ENCODE data around the gene LSM12.

Gene LSM12

GRCh38 chr17:44095647-44096496, 29.4 kb upstream of the LSM12 start:
- FAIRE-seq = peak; percentile 95
- peak; percentile 83 for DNase-seq (ENCODE audit: low spot score)

GRCh38 chr17:44095388-44095646, 28.8 kb upstream of the LSM12 start:
- DNase-seq (ENCODE audit: low spot score) = no peak
- no peak for FAIRE-seq

- FAIRE-seq (peak; percentile 20), DNase-seq (ENCODE audit: low spot score) (no peak)
Observed at GRCh38 chr17:44094701-44095387, 28.4 kb upstream of the LSM12 start.

GRCh38 chr17:44093231-44093900, 26.9 kb upstream of the LSM12 start:
- FAIRE-seq = no peak
- DNase-seq (ENCODE audit: low spot score) = no peak

GRCh38 chr17:44092051-44092450, 25.6 kb upstream of the LSM12 start:
- DNase-seq (ENCODE audit: low spot score) (no peak), FAIRE-seq (no peak)

GRCh38 chr17:44091200-44091997, 24.9 kb upstream of the LSM12 start:
- FAIRE-seq (no peak), DNase-seq (ENCODE audit: low spot score) (no peak)

GRCh38 chr17:44088254-44088653, 21.8 kb upstream of the LSM12 start:
- DNase-seq (ENCODE audit: low spot score) (no peak), FAIRE-seq (no peak)

- DNase-seq (ENCODE audit: low spot score) = no peak
- no peak for FAIRE-seq
Observed at GRCh38 chr17:44087319-44087718, 20.8 kb upstream of the LSM12 start.

- FAIRE-seq = peak; percentile 97
- peak; percentile 96 for DNase-seq (ENCODE audit: low spot score)
Observed at GRCh38 chr17:44086364-44087311, 20.2 kb upstream of the LSM12 start.

GRCh38 chr17:44085908-44086307, 19.4 kb upstream of the LSM12 start:
- FAIRE-seq (no peak), DNase-seq (ENCODE audit: low spot score) (no peak)

- FAIRE-seq = no peak
Observed at GRCh38 chr17:44084921-44085320, 18.4 kb upstream of the LSM12 start.

GRCh38 chr17:44084131-44084538, 17.7 kb upstream of the LSM12 start:
- peak; percentile 37 for DNase-seq (ENCODE audit: low spot score)
- no peak for FAIRE-seq

More at GRCh38 chr17:44084921-44085320, 18.4 kb upstream of the LSM12 start:
- DNase-seq (ENCODE audit: low spot score) = no peak

- FAIRE-seq = no peak
- no peak for DNase-seq (ENCODE audit: low spot score)
Observed at GRCh38 chr17:44083250-44083849, 16.9 kb upstream of the LSM12 start.

- no peak for DNase-seq (ENCODE audit: low spot score)
- peak; percentile 9 for FAIRE-seq
Observed at GRCh38 chr17:44082256-44082927, 15.9 kb upstream of the LSM12 start.

- FAIRE-seq (no peak), DNase-seq (ENCODE audit: low spot score) (no peak)
Observed at GRCh38 chr17:44081681-44082080, 15.2 kb upstream of the LSM12 start.

- no peak for DNase-seq (ENCODE audit: low spot score)
Observed at GRCh38 chr17:44079877-44080821, 13.7 kb upstream of the LSM12 start.

GRCh38 chr17:44078412-44078811, 11.9 kb upstream of the LSM12 start:
- no peak for DNase-seq (ENCODE audit: low spot score)
- no peak for FAIRE-seq

More at GRCh38 chr17:44079877-44080821, 13.7 kb upstream of the LSM12 start:
- no peak for FAIRE-seq

GRCh38 chr17:44077595-44077909, 11.1 kb upstream of the LSM12 start:
- FAIRE-seq (no peak), DNase-seq (ENCODE audit: low spot score) (no peak)

All from urothelium cell line (cell line).